HCT116 (cell line): ENCODE results near the gene RNF121. TPM values are rescaled to one million over a fixed set of nuclear protein-coding genes. Genes with fewer than 3 reads are reported as not detected.
A peak's percentile ranks its signal among the peaks of the same experiment; 100 is the strongest.

Experiments
- ATAC-seq: fragments of 200-7000 bp; cut with Tn5 transposase; 2 replicates; pipeline ENCODE4 v1.9.1; 2020; ENCODE audit warnings: mild to moderate bottlenecking, moderate library complexity
- BruUV-seq: library from RNA; stranded (reverse); fragments of 400-500 nt; replicated peaks from 2 replicates; lab custom pipeline; 2021; lab: Mats Ljungman, UMichigan
- CTCF ChIA-PET: fragments of 300-600 bp; sonication (Branson Sonifier 250); formaldehyde crosslinking; loops from one replicate; lab custom pipeline; 2021; ENCODE audit warnings: antibody characterized with exemption; lab: Charles Lee
- POLR2A ChIA-PET: fragments of 300-600, 350-600 bp; sonication (Branson Sonifier 250); formaldehyde crosslinking; loops from one replicate; lab custom pipeline; 2021; ENCODE audit warnings: antibody characterized with exemption; lab: Charles Lee
- RAD21 ChIA-PET, 2 experiments: fragments of 300-600 bp; sonication (Branson Sonifier 250); formaldehyde crosslinking; loops; one replicate each; lab custom pipeline; 2023; ENCODE audit warnings: low total read pairs in 2 of 2; ENCODE audit not compliant: uncharacterized antibody in 2 of 2, unreplicated experiment in 2 of 2, low non-redundant PET in 1 of 2; lab: Charles Lee
- DNase-seq: peaks from one replicate; pipeline ENCODE4 v3.0.0-alpha.2; 2010; ENCODE audit warnings: low read depth, low spot score
- H2AFZ ChIP-seq: fragments of 200-600 bp; shearing (Covaris generic), sonication (generic); 2 replicates; pipeline ENCODE4 v1.6.1; 2017; ENCODE audit warnings: low read depth, mixed run types, mixed read lengths, antibody characterized with exemption, low read length; ENCODE audit not compliant: poor library complexity, severe bottlenecking
- H3K27ac ChIP-seq: 2 replicates; pipeline ENCODE4 v1.5.1; 2012; ENCODE audit warnings: low read depth, low read length
- H3K27me3 ChIP-seq: fragments of 200-600 bp; sonication (generic); 2 replicates; pipeline ENCODE4 v1.6.1; 2016; ENCODE audit warnings: mixed run types, low read length, mixed read lengths; ENCODE audit not compliant: insufficient read depth
- H3K36me3 ChIP-seq, 2 experiments: fragments of 200-500 bp in 1 of 2; fragments of 200-600 bp in 1 of 2; sonication (Bioruptor generic) in 1 of 2; sonication (generic) in 1 of 2; 2 replicates each; pipeline versions ENCODE4 v1.5.1 to v1.6.1; 2014 to 2016; ENCODE audit warnings: low read length in 2 of 2, inconsistent platforms in 1 of 2, mixed read lengths in 1 of 2, mixed run types in 1 of 2; ENCODE audit not compliant: insufficient read depth in 2 of 2, control insufficient read depth in 1 of 2
- H3K4me1 ChIP-seq, 2 experiments: fragments of 200-600 bp in 1 of 2; sonication (generic) in 1 of 2; 2 replicates each; pipeline versions ENCODE4 v1.5.1 to v1.6.1; 2012 to 2017; ENCODE audit warnings: low read length in 2 of 2, inconsistent platforms in 1 of 2, mild to moderate bottlenecking in 1 of 2, mixed read lengths in 1 of 2, mixed run types in 1 of 2, moderate library complexity in 1 of 2; ENCODE audit not compliant: insufficient read depth in 2 of 2, control insufficient read depth in 1 of 2
- H3K4me2 ChIP-seq: fragments of 200-600 bp; sonication (generic); 2 replicates; pipeline ENCODE4 v1.6.1; 2017; ENCODE audit warnings: mixed run types, low read length, mixed read lengths
- H3K4me3 ChIP-seq, 2 experiments: fragments of 200-600 bp in 1 of 2; sonication (generic) in 1 of 2; replicated peaks in 1 of 2; 2 replicates each; pipeline ENCODE4 v1.5.1; 2011 to 2016; ENCODE audit warnings: low read length in 2 of 2, control low read depth in 1 of 2, low read depth in 1 of 2, mild to moderate bottlenecking in 1 of 2, mixed read lengths in 1 of 2, mixed run types in 1 of 2
- H3K79me2 ChIP-seq: fragments of 200-600 bp; sonication (generic); 2 replicates; pipeline ENCODE4 v1.6.1; 2017; ENCODE audit warnings: mild to moderate bottlenecking, mixed run types, low read length, moderate library complexity, mixed read lengths; ENCODE audit not compliant: insufficient read depth
- H3K9ac ChIP-seq: fragments of 200-600 bp; sonication (generic); 2 replicates; pipeline ENCODE4 v1.6.1; 2016; ENCODE audit warnings: low read length, mixed read lengths
- H3K9me2 ChIP-seq: fragments of 200-600 bp; sonication (generic), shearing (Covaris generic); 2 replicates; pipeline ENCODE4 v1.6.1; 2017; ENCODE audit warnings: mixed run types, mild to moderate bottlenecking, moderate library complexity; ENCODE audit not compliant: insufficient read depth
- H3K9me3 ChIP-seq, 2 experiments: fragments of 200-500 bp in 1 of 2; fragments of 200-600 bp in 1 of 2; sonication (Bioruptor generic) in 1 of 2; sonication (generic) in 1 of 2; 2 replicates each; pipeline ENCODE4 v1.6.1; 2014 to 2017; ENCODE audit warnings: low read length in 2 of 2, mixed read lengths in 2 of 2, inconsistent platforms in 1 of 2, low read depth in 1 of 2, mild to moderate bottlenecking in 1 of 2, mixed run types in 1 of 2, moderate library complexity in 1 of 2; ENCODE audit not compliant: control insufficient read depth in 1 of 2, insufficient read depth in 1 of 2
- H4K20me1 ChIP-seq: fragments of 200-600 bp; sonication (generic), shearing (Covaris generic); 2 replicates; pipeline ENCODE4 v1.6.1; 2017; ENCODE audit warnings: mixed run types, mild to moderate bottlenecking, moderate library complexity; ENCODE audit not compliant: insufficient read depth
- FOSL1 ChIP-seq: IDR thresholded peaks from 2 replicates; pipeline ENCODE4 v1.6.1; 2012; ENCODE audit warnings: low read depth
- POLR2AphosphoS5 ChIP-seq: IDR thresholded peaks from 2 replicates; pipeline ENCODE4 v1.6.1; 2011; ENCODE audit warnings: mild to moderate bottlenecking, low read depth, low read length, moderate library complexity
- ZBTB33 ChIP-seq: IDR thresholded peaks from 2 replicates; pipeline ENCODE4 v1.6.1; 2011; ENCODE audit warnings: mild to moderate bottlenecking, low read length, moderate library complexity; ENCODE audit not compliant: insufficient replicate concordance; ENCODE audit errors: extremely low read depth
- intact Hi-C: fragments of 100-400 bp; cut with micrococcal nuclease; formaldehyde crosslinking; loops from 2 replicates; pipeline ENCODE4 v1.10.0; 2022
- total RNA-seq: library from RNA; stranded (reverse); gene quantifications from one replicate; pipeline ENCODE4 v1.2.1, GENCODE V29; 2021; ENCODE audit not compliant: unreplicated experiment

Gene RNF121
- total RNA-seq, 1 experiment from 2014 or later = 24.5 TPM

- no peak overlapping the region for H3K9ac ChIP-seq
- H3K27me3 ChIP-seq = no peaks in the 10 kb centered on the region
- H4K20me1 ChIP-seq = no peaks in the 10 kb centered on the region
- DNase-seq = no peak
- H3K4me2 ChIP-seq = no peak overlapping the region
- H3K4me3 ChIP-seq = no peak overlapping the region
- intact Hi-C loops = no loop called here
- no peaks in the 10 kb centered on the region for H3K4me1 ChIP-seq
- ChIA-PET CTCF (no interaction called here), RAD21 (no interaction called here), POLR2A (no interaction called here)
- no peaks in the 10 kb centered on the region for H3K9me3 ChIP-seq
- H3K36me3 ChIP-seq = peaks cover 44 to 49% of the 10 kb centered on the region in 2 experiments; a peak in 3 of 4 replicates
- no peak overlapping the region for H2AFZ ChIP-seq
- BruUV-seq = no TSS peak
- no peak overlapping the region for H3K27ac ChIP-seq
- TF ChIP-seq POLR2AphosphoS5 (peak; percentile 31; the same call in 1 of the 2 replicates), FOSL1 (no peak)
- no peak for ATAC-seq
- H3K79me2 ChIP-seq = no peaks in the 10 kb centered on the region
- H3K9me2 ChIP-seq = no peaks in the 10 kb centered on the region
Measured at GRCh38 chr11:72005347-72006260, 76.8 kb downstream of the RNF121 start.

- Histone ChIP-seq H3K9ac (no peak overlapping the region), H4K20me1 (no peaks in the 10 kb centered on the region), H3K27me3 (no peaks in the 10 kb centered on the region), H3K4me2 (no peak overlapping the region), H3K79me2 (no peaks in the 10 kb centered on the region), H3K9me2 (no peaks in the 10 kb centered on the region), H3K27ac (no peak overlapping the region), H3K9me3 (no peaks in the 10 kb centered on the region), H3K4me3 (no peak overlapping the region), H3K36me3 (peaks cover 52 to 53% of the 10 kb centered on the region in 2 experiments; a peak in 3 of 4 replicates)
- RAD21 ChIA-PET = no interaction called here
- POLR2A ChIA-PET = no interaction called here
- ATAC-seq (no peak), DNase-seq (no peak)
- no TSS peak for BruUV-seq
- intact Hi-C loops = no loop called here
- TF ChIP-seq POLR2AphosphoS5 = peak; percentile 18; the same call in 1 of the 2 replicates
- no peak for TF ChIP-seq ZBTB33
- TF ChIP-seq, all 23 proteins: peak for 1
- Histone ChIP-seq H2AFZ (no peak overlapping the region), H3K4me1 (no peaks in the 10 kb centered on the region)
- CTCF ChIA-PET = no interaction called here
Measured at GRCh38 chr11:72006309-72007088, 77.7 kb downstream of the RNF121 start.
